Placental pericyte (primary cell): ENCODE measurements around the gene GPBAR1. TPM values are rescaled to one million over a fixed set of nuclear protein-coding genes. Genes with fewer than 3 reads are reported as not detected.

Experiments used
- total RNA-seq: library from RNA; depleted of rRNA; stranded (reverse); fragments of >200 nt; gene quantifications from 2 replicates; pipeline ENCODE4 v1.2.3, GENCODE V29; 2012

Gene GPBAR1, protein sequence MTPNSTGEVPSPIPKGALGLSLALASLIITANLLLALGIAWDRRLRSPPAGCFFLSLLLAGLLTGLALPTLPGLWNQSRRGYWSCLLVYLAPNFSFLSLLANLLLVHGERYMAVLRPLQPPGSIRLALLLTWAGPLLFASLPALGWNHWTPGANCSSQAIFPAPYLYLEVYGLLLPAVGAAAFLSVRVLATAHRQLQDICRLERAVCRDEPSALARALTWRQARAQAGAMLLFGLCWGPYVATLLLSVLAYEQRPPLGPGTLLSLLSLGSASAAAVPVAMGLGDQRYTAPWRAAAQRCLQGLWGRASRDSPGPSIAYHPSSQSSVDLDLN
- total RNA-seq, result 0.14 and 0.22 TPM in 2 replicates

GRCh38 chr2:218260742-218261422 lies at the start of gene GPBAR1:
Gene GPBAR1, plus strand, starts transcription at chr2:218261015. Its CDS starts 1,710 bp downstream, at chr2:218262725.

GRCh38 chr2:218216674-218217359 lies 44.0 kb upstream of the GPBAR1 start, which contains the start of gene ARPC2:
Gene ARPC2, plus strand, starts transcription at chr2:218217189. Its CDS starts 282 bp downstream, at chr2:218217471.

DNA sequence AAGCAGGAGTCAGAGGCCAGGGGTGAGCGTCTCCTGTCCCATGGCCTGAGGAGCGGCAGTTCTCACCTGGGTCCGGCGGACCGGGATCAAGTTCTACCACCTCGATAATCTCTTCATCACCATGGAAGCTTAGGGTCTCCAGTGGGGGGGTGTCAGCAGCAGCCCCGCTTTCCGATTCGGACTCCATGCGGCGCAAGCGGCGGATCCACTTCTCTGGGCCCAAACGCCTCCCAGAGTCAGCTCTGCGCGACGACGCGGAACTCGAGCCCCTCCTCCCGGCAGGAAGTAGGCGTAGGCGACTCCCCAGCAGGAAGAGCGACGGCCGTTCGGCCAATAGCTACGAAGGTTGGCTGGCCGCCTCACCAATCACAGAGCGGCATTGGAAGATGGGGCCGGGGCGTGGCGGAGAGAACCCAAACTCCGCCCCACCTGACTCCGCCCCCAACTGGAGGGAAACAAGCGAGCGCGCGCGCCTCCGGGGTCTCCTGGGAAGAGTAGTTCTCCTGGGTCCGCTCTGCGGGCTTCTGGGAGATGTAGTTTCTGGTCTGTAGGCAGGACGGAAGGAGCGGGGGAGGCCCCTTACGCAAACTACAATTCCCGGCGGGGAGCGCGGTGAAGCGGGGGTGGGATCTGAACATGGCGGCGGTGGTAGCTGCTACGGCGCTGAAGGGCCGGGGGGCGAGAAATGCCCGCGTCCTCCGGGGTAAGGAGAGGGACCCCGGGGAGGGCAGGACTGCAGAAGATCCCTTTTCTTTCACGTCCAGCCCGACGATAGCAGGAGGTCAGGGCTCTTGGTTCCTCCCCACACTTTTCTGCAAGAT lies 9.3 kb downstream of the GPBAR1 start, which contains the start of the genes AAMP and PNKD:
Gene AAMP, minus strand, starts transcription at position 238 of the 821 bp plus-strand sequence. Its CDS starts 51 bp downstream, at position 187.
Gene PNKD, plus strand, starts transcription at position 620 of the 821 bp plus-strand sequence. Its CDS starts 17 bp downstream, at position 637.

GRCh38 chr2:218292048-218293014 lies 31.5 kb downstream of the GPBAR1 start, which contains the start of gene TMBIM1:
Gene TMBIM1, minus strand, starts transcription at chr2:218292503. Its CDS starts 10,362 bp downstream, at chr2:218282141.

Other genes with a start within 250 kb of the GPBAR1 start
- gene RUFY4, start 191.8 kb upstream of the GPBAR1 start, total RNA-seq, result not detected in 2 replicates
- not detected in 2 replicates for gene CXCR2, start 135.0 kb upstream of the GPBAR1 start, total RNA-seq
- gene CXCR1, start 94.1 kb upstream of the GPBAR1 start, total RNA-seq, result not detected in 2 replicates
- gene ARPC2, start 43.8 kb upstream of the GPBAR1 start, total RNA-seq, result 428 and 639 TPM in 2 replicates
- gene AAMP, start 9.1 kb downstream of the GPBAR1 start, total RNA-seq, result 127 and 165 TPM in 2 replicates
- 25.3 and 48.1 TPM in 2 replicates for gene PNKD, start 9.5 kb downstream of the GPBAR1 start, total RNA-seq
- gene TMBIM1, start 31.5 kb downstream of the GPBAR1 start, total RNA-seq, result 168 and 229 TPM in 2 replicates
- gene CATIP, start 95.8 kb downstream of the GPBAR1 start, total RNA-seq, result not detected in 2 replicates
- under 0.01 and 0.14 TPM in 2 replicates for gene SLC11A1, start 121.3 kb downstream of the GPBAR1 start, total RNA-seq
- gene CTDSP1, start 138.9 kb downstream of the GPBAR1 start, total RNA-seq, result 77.3 and 101 TPM in 2 replicates
- not detected in 2 replicates for gene VIL1, start 158.1 kb downstream of the GPBAR1 start, total RNA-seq